Osteocyte (in vitro differentiated cells): Measurements from ENCODE around the gene KAZN. TPM values are rescaled to one million over a fixed set of nuclear protein-coding genes. Genes with fewer than 3 reads are reported as not detected.

Source experiments
- DNase-seq: peaks from one replicate; pipeline ENCODE4 v3.0.0; 2021; ENCODE audit warnings: mixed read lengths; ENCODE audit not compliant: unreplicated experiment; ENCODE audit errors: extremely low spot score
- H3K27ac Mint-ChIP-seq: one replicate; pipeline ENCODE4 v1.8.0; 2021; ENCODE audit warnings: mild to moderate bottlenecking, mixed read lengths; ENCODE audit not compliant: unreplicated experiment
- H3K27me3 Mint-ChIP-seq: one replicate; pipeline ENCODE4 v1.8.0; 2021; ENCODE audit warnings: mixed read lengths; ENCODE audit not compliant: unreplicated experiment
- H3K36me3 Mint-ChIP-seq: one replicate; pipeline ENCODE4 v1.8.0; 2021; ENCODE audit warnings: mixed read lengths; ENCODE audit not compliant: unreplicated experiment
- H3K4me1 Mint-ChIP-seq: one replicate; pipeline ENCODE4 v1.8.0; 2021; ENCODE audit warnings: mixed read lengths; ENCODE audit not compliant: unreplicated experiment
- H3K4me3 Mint-ChIP-seq: one replicate; pipeline ENCODE4 v1.8.0; 2021; ENCODE audit warnings: mild to moderate bottlenecking, moderate library complexity, mixed read lengths; ENCODE audit not compliant: unreplicated experiment
- H3K9me3 Mint-ChIP-seq: one replicate; pipeline ENCODE4 v1.8.0; 2021; ENCODE audit warnings: mixed read lengths; ENCODE audit not compliant: unreplicated experiment
- CTCF ChIP-seq: fragments of 200-600 bp; sonication (generic); IDR thresholded peaks from 2 replicates; pipeline ENCODE4 v1.5.0; 2021; ENCODE audit warnings: antibody characterized with exemption, mild to moderate bottlenecking, moderate library complexity
- total RNA-seq: library from RNA; stranded (reverse); gene quantifications from 2 replicates; pipeline ENCODE4 v1.2.1, GENCODE V29; 2021

Gene KAZN
- total RNA-seq, 1 donor from 2014 or later, result 47.1 TPM

GRCh38 chr1:14642712-14643111 is 44.2 kb downstream of the KAZN start:
- H3K4me3 Mint-ChIP-seq, result no peak overlapping the region
- H3K9me3 Mint-ChIP-seq, result peaks cover 20% of the 10 kb centered on the region
- no peaks in the 10 kb centered on the region for H3K27me3 Mint-ChIP-seq
- H3K36me3 Mint-ChIP-seq, result no peaks in the 10 kb centered on the region
- TF ChIP-seq CTCF, result no peak
- no peak overlapping the region for H3K27ac Mint-ChIP-seq
- DNase-seq, result no peak
- no peaks in the 10 kb centered on the region for H3K4me1 Mint-ChIP-seq

GRCh38 chr1:14646973-14647372 is 48.5 kb downstream of the KAZN start:
- H3K9me3 Mint-ChIP-seq, result peaks cover 16% of the 10 kb centered on the region
- no peak for TF ChIP-seq CTCF
- no peak overlapping the region for H3K4me3 Mint-ChIP-seq
- no peaks in the 10 kb centered on the region for H3K36me3 Mint-ChIP-seq
- no peaks in the 10 kb centered on the region for H3K4me1 Mint-ChIP-seq
- no peaks in the 10 kb centered on the region for H3K27me3 Mint-ChIP-seq
- DNase-seq, result no peak
- H3K27ac Mint-ChIP-seq, result no peak overlapping the region

- no peaks in the 10 kb centered on the region for H3K36me3 Mint-ChIP-seq
- DNase-seq, result no peak
- H3K27me3 Mint-ChIP-seq, result no peaks in the 10 kb centered on the region
- H3K9me3 Mint-ChIP-seq, result peaks cover 16% of the 10 kb centered on the region
- no peak overlapping the region for H3K27ac Mint-ChIP-seq
- no peaks in the 10 kb centered on the region for H3K4me1 Mint-ChIP-seq
- no peak overlapping the region for H3K4me3 Mint-ChIP-seq
- no peak for TF ChIP-seq CTCF
These were observed 49.3 kb downstream of the KAZN start for GRCh38 chr1:14647777-14648176.

GRCh38 chr1:14648391-14648790 is 49.9 kb downstream of the KAZN start:
- TF ChIP-seq CTCF, result no peak
- no peak for DNase-seq
- Mint-ChIP-seq H3K4me3 (no peak overlapping the region), H3K27me3 (no peaks in the 10 kb centered on the region), H3K27ac (no peak overlapping the region), H3K4me1 (no peaks in the 10 kb centered on the region), H3K9me3 (peaks cover 13% of the 10 kb centered on the region), H3K36me3 (no peaks in the 10 kb centered on the region)

GRCh38 chr1:14648896-14649855 is 50.7 kb downstream of the KAZN start:
- H3K27ac Mint-ChIP-seq, result no peak overlapping the region
- H3K4me1 Mint-ChIP-seq, result no peaks in the 10 kb centered on the region
- DNase-seq, result no peak
- peaks cover 12% of the 10 kb centered on the region for H3K9me3 Mint-ChIP-seq
- no peak overlapping the region for H3K4me3 Mint-ChIP-seq
- TF ChIP-seq CTCF, result no peak
- H3K27me3 Mint-ChIP-seq, result no peaks in the 10 kb centered on the region
- no peaks in the 10 kb centered on the region for H3K36me3 Mint-ChIP-seq
